ENCODE data around the gene TEPSIN.

Gene TEPSIN

DNA sequence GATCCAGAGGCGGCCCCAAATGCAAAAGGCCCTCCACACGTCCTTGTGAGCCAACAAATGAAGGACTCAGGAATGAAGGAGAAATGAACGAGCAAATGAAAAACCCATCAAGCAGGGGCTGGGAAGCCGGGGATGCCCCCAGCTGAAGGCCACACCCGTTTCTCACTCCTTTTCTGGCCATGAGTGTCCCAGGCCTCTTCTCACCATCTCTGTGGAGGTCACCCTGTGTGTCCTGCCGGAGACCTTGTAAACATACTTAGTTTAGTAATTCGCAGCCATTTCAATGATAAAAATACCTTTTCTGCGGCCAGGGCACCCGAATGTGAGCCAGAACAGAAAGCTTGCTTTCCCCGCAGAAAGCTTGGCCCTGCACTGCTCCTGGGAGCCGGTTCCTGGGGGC is 51.7 kb downstream of the TEPSIN start:
- Histone ChIP-seq H3K9ac (no peak overlapping the region), H3K27me3 (ENCODE audit: insufficient read depth, low read depth) (peaks cover 43% of the 10 kb centered on the region), H3K79me2 (ENCODE audit: insufficient read depth, low read depth) (no peaks in the 10 kb centered on the region), H3K36me3 (ENCODE audit: insufficient read depth) (no peaks in the 10 kb centered on the region), H4K20me1 (ENCODE audit: insufficient read depth) (no peaks in the 10 kb centered on the region), H3K27ac (no peak overlapping the region), H3K4me3 (IDR thresholded peaks at IDR 0.05; ENCODE audit: insufficient read depth, low read depth, low read length) (no peak overlapping the region), H3K4me2 (no peak overlapping the region), H2AFZ (ENCODE audit: low read depth) (no peak overlapping the region), H3K4me1 (ENCODE audit: low read depth, poor library complexity, severe bottlenecking) (no peaks in the 10 kb centered on the region)
- TF ChIP-seq, protein P1, sequence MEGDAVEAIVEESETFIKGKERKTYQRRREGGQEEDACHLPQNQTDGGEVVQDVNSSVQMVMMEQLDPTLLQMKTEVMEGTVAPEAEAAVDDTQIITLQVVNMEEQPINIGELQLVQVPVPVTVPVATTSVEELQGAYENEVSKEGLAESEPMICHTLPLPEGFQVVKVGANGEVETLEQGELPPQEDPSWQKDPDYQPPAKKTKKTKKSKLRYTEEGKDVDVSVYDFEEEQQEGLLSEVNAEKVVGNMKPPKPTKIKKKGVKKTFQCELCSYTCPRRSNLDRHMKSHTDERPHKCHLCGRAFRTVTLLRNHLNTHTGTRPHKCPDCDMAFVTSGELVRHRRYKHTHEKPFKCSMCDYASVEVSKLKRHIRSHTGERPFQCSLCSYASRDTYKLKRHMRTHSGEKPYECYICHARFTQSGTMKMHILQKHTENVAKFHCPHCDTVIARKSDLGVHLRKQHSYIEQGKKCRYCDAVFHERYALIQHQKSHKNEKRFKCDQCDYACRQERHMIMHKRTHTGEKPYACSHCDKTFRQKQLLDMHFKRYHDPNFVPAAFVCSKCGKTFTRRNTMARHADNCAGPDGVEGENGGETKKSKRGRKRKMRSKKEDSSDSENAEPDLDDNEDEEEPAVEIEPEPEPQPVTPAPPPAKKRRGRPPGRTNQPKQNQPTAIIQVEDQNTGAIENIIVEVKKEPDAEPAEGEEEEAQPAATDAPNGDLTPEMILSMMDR (conservative IDR thresholded peaks at IDR 0.05; ENCODE audit: low read depth, low read length): no peak

DNA sequence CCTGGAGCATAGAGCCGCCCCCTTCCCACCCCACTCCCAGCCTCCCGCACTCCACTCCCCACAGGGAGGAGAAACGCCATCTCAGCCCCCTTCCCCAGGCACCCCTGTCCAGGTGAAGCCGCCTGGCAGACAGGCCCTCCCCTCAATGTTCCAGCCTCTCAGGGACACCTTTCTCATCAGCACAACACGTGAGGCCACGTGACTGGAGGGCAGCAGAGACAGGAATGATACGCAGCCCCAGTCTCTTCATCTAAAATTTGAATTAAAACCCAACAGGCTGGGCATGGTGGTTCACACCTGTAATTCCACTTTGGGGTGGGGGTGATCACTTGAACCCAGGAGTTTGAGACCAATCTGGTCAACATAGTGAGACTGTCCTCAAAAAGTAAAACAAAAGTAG is 52.7 kb downstream of the TEPSIN start:
- Histone ChIP-seq H3K4me3 (IDR thresholded peaks at IDR 0.05; ENCODE audit: insufficient read depth, low read depth, low read length) (no peak overlapping the region), H2AFZ (ENCODE audit: low read depth) (no peak overlapping the region), H3K79me2 (ENCODE audit: insufficient read depth, low read depth) (no peaks in the 10 kb centered on the region), H3K27me3 (ENCODE audit: insufficient read depth, low read depth) (peaks cover 52% of the 10 kb centered on the region), H3K36me3 (ENCODE audit: insufficient read depth) (no peaks in the 10 kb centered on the region), H3K4me2 (no peak overlapping the region), H3K9ac (no peak overlapping the region), H3K27ac (no peak overlapping the region), H4K20me1 (ENCODE audit: insufficient read depth) (no peaks in the 10 kb centered on the region), H3K4me1 (ENCODE audit: low read depth, poor library complexity, severe bottlenecking) (no peaks in the 10 kb centered on the region)
- TF ChIP-seq, protein P1 (conservative IDR thresholded peaks at IDR 0.05; ENCODE audit: low read depth, low read length): no peak

DNA sequence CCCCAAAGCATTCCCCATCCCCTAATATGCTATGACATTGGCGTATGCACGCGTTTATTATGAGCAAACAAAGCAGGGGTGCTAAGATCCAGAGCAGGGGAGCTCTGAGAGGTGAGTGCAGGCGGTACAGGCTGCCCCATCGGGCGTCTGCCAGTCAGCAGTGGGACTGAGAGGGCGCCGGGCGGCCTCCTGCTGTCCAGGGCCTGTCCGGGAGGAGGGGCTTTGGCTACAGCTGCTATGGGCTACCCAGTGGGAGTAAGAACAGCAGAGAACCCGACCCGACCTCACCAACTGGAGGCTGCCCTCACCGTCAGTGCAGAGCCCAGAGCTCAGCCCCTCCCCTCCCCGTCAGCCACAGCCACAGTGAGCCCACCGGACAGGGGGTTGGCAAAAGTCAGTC is 54.3 kb downstream of the TEPSIN start:
- Histone ChIP-seq H3K4me3 (IDR thresholded peaks at IDR 0.05; ENCODE audit: insufficient read depth, low read depth, low read length) (no peak overlapping the region), H3K4me1 (ENCODE audit: low read depth, poor library complexity, severe bottlenecking) (no peaks in the 10 kb centered on the region), H3K79me2 (ENCODE audit: insufficient read depth, low read depth) (no peaks in the 10 kb centered on the region), H3K27ac (no peak overlapping the region), H3K9ac (no peak overlapping the region), H3K4me2 (no peak overlapping the region), H2AFZ (ENCODE audit: low read depth) (no peak overlapping the region), H3K36me3 (ENCODE audit: insufficient read depth) (no peaks in the 10 kb centered on the region), H4K20me1 (ENCODE audit: insufficient read depth) (no peaks in the 10 kb centered on the region), H3K27me3 (ENCODE audit: insufficient read depth, low read depth) (peaks cover 68% of the 10 kb centered on the region)
- TF ChIP-seq, protein P1 (conservative IDR thresholded peaks at IDR 0.05; ENCODE audit: low read depth, low read length): no peak

DNA sequence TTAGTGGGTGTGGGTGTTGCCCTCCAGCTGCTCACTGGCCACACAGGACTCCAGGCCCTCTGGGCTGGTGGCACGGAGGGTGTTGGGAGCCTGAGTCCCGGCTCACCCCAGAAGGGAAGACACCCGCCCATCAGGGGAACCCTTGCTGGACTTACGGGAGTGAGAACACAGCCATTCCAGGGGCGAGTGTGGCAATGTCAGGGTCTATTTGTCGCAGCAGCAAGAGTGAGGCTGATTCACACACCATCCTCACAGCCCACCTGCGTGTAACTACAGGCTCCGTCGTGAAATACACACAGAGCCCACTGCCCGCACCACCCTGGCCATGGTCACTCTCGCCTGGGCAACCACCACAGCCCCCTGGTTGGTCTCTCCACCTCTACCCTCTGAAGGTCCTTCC is 55.0 kb downstream of the TEPSIN start:
- Histone ChIP-seq H4K20me1 (ENCODE audit: insufficient read depth) (no peaks in the 10 kb centered on the region), H3K4me1 (ENCODE audit: low read depth, poor library complexity, severe bottlenecking) (no peaks in the 10 kb centered on the region), H2AFZ (ENCODE audit: low read depth) (no peak overlapping the region), H3K9ac (no peak overlapping the region), H3K36me3 (ENCODE audit: insufficient read depth) (no peaks in the 10 kb centered on the region), H3K27me3 (ENCODE audit: insufficient read depth, low read depth) (peaks cover 76% of the 10 kb centered on the region), H3K4me3 (IDR thresholded peaks at IDR 0.05; ENCODE audit: insufficient read depth, low read depth, low read length) (no peak overlapping the region), H3K4me2 (no peak overlapping the region), H3K27ac (no peak overlapping the region), H3K79me2 (ENCODE audit: insufficient read depth, low read depth) (no peaks in the 10 kb centered on the region)
- TF ChIP-seq, protein P1 (conservative IDR thresholded peaks at IDR 0.05; ENCODE audit: low read depth, low read length): no peak
